ENCODE measurements around the gene CTSD. TPM values are rescaled to one million over a fixed set of nuclear protein-coding genes. Genes with fewer than 3 reads are reported as not detected.

CTSD gene
- total RNA-seq, 4 donors from 2014 or later: 385 to 583 (median 429) TPM

DNA sequence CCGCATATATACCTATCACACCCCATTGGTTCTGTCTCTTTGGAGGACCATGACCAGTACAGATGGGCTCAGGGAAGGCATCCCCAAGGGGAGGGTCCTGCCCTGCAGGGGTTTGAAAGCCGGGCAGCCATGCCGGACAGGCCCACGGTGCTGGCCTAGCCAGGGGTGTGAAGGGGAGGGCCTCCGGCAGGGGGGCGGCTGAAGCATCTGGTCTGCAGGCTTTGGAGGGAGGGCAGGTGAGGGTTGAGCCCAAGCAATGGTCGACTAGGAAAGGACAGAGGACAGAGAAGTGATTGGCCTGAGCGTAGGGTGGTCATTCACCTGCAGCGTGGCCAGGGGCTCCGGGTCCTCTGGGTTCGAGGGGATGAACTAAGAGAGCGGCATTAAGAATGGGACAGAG, 11.2 kb upstream of the CTSD start:
- no peak overlapping the region for H3K4me3 ChIP-seq
- no peaks in the 10 kb centered on the region for H3K27me3 ChIP-seq
- WGBS, 2 donors: 84 to 89% methylated on average over 12 of the region's 12 CpGs
- H3K27ac ChIP-seq: no peak overlapping the region
- TF ChIP-seq EP300 (IDR thresholded peaks at IDR 0.05) (no peak), POLR2A (IDR thresholded peaks at IDR 0.05) (no peak)
- TF ChIP-seq, protein P1, sequence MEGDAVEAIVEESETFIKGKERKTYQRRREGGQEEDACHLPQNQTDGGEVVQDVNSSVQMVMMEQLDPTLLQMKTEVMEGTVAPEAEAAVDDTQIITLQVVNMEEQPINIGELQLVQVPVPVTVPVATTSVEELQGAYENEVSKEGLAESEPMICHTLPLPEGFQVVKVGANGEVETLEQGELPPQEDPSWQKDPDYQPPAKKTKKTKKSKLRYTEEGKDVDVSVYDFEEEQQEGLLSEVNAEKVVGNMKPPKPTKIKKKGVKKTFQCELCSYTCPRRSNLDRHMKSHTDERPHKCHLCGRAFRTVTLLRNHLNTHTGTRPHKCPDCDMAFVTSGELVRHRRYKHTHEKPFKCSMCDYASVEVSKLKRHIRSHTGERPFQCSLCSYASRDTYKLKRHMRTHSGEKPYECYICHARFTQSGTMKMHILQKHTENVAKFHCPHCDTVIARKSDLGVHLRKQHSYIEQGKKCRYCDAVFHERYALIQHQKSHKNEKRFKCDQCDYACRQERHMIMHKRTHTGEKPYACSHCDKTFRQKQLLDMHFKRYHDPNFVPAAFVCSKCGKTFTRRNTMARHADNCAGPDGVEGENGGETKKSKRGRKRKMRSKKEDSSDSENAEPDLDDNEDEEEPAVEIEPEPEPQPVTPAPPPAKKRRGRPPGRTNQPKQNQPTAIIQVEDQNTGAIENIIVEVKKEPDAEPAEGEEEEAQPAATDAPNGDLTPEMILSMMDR (IDR thresholded peaks at IDR 0.05): no peak
- H3K9me3 ChIP-seq: peaks cover 0 to 13% (median 0%) of the 10 kb centered on the region in 4 donors
- peaks cover 0 to 27% (median 8%) of the 10 kb centered on the region in 4 donors for H3K4me1 ChIP-seq
- DNase-seq (ENCODE audit: low spot score in 2 of 2): no peak
- no peaks in the 10 kb centered on the region for H3K36me3 ChIP-seq

DNA sequence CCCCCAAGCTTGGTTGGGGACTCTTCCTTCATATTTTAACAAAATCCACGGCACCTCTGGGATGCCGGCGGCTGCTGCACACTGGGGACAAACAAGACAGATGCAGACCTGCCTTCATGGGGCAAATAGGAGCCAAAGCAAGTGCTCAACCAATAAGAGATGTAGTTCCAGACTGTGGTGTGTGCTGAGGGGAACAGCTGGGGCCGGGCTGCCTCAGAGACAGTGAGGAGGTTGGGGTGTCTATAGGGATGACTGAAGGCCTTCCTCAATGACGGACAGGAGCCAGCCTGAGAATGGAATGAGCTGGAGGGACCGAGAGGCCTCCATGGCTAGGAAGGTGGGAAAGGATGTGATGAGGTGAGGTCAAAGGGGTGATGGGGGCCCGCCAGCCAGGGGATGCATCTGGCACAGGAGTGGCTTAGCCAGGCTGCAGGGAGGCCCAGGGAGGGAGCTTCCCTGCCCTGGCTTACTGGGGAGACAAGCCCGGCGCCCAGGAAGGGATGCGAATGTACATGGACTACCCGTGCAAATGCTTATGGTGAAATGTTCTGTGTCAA, 10.3 kb upstream of the CTSD start:
- peaks cover 0 to 13% (median 0%) of the 10 kb centered on the region in 4 donors for H3K9me3 ChIP-seq
- H3K4me3 ChIP-seq: no peak overlapping the region
- no peak overlapping the region for H3K27ac ChIP-seq
- TF ChIP-seq, protein P1 (IDR thresholded peaks at IDR 0.05): no peak
- TF ChIP-seq POLR2A (IDR thresholded peaks at IDR 0.05) (no peak), EP300 (IDR thresholded peaks at IDR 0.05) (no peak)
- DNase-seq (ENCODE audit: low spot score in 2 of 2): no peak
- H3K36me3 ChIP-seq: no peaks in the 10 kb centered on the region
- H3K27me3 ChIP-seq: no peaks in the 10 kb centered on the region
- 94 to 95% methylated on average over 11 of the region's 11 CpGs for WGBS, 2 donors
- peaks cover 0 to 27% (median 8%) of the 10 kb centered on the region in 4 donors for H3K4me1 ChIP-seq

DNA sequence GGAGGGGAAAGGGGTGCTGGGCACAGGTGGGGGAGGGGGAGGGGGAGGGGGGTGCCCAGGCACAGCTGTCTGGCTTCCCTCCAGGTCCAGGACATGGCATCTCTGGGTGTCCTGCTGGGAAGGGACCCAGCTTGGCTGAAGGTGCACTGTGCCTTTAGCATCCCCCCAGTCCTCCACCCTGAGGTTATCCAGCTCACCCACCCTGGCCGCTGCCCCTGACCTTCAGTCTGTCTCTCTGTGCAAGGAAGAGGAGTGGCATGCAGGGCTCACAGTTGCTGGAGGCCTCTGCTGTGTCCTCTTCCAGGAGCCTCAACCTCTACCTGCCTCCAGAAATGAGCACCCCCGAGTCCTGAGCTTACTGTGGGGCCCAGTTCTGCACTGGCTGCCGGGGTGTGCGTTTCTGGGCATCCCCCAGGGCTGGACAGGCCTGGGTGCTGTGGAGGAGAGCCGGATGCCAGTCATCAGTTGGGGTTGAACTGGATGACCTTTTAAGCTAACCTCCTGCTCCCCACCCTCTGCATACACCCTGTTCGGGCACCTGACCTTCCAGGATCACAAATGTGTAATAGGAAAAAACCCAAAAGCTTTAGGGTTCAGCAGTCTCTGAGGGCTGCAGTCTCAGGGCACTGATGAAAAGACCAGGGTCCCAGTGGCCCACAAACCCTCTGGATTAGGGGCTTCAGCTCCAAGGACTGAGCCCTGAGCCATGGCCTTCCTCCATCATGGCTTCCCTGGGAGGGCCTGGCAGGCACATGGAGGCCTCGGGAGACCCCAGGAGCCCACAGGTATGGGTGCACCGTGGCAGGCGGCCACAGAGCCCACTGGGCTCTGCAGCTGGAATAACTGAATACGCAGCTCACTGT, 9.6 kb upstream of the CTSD start:
- H3K36me3 ChIP-seq: no peaks in the 10 kb centered on the region
- DNase-seq (ENCODE audit: low spot score in 2 of 2): no peak
- peaks cover 0 to 24% (median 8%) of the 10 kb centered on the region in 4 donors for H3K4me1 ChIP-seq
- WGBS, 2 donors: 70 to 87% methylated on average over 6 to 7 of the region's 10 CpGs
- peaks cover 0 to 13% (median 0%) of the 10 kb centered on the region in 4 donors for H3K9me3 ChIP-seq
- H3K27ac ChIP-seq: peak overlapping the region in 1 of 4 donors; percentile 62
- no peak overlapping the region for H3K4me3 ChIP-seq
- TF ChIP-seq POLR2A (IDR thresholded peaks at IDR 0.05): no peak
- TF ChIP-seq, protein P1 (IDR thresholded peaks at IDR 0.05): no peak
- no peak for TF ChIP-seq EP300 (IDR thresholded peaks at IDR 0.05)
- no peaks in the 10 kb centered on the region for H3K27me3 ChIP-seq

DNA sequence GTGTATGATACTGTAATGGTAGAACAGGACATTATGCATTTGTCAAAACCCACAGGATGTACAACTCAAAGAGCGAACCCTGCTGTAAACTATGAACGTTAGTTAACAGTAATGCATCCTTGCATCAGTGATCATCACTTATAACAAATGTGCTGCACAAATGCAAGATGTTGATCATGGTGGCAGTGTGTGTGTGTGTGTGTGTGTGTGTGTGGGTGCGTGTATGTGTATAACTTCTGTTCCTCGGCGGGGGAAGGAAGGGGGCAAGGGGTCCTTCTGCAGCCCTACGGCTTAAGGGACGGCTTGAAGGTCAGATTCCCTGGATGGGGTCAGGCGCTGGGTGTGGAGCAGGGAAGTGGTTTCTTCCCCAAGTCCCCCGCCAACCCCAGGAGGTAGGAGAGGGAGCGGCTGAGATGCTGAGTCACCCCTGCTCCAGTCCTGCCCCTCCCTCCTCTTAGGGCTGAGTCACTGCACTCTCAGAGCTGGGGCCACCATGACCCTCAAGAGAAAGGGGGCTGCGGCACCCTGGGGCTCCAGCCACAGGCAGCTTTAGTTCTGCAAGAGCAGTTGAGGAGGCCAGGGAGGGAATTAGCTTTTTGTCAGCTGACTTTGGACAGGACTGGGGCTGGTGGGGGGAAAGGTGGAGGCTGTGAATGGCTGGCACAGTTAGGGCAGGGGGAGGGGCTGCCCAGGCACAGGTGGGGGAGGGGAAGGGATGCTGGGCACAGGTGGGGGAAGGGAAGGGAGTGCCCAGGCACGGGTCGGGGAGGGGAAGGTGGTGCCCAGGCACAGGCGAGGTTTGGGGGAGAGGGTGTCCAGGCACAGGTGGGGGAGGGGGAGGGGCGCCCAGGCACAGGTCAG, 8.8 kb upstream of the CTSD start:
- Histone ChIP-seq H3K9me3 (peaks cover 0 to 13% (median 0%) of the 10 kb centered on the region in 4 donors), H3K27me3 (no peaks in the 10 kb centered on the region), H3K27ac (peak overlapping the region in 2 of 4 donors; percentile 62 to 72), H3K4me1 (peaks cover 0 to 21% (median 8%) of the 10 kb centered on the region in 4 donors), H3K36me3 (no peaks in the 10 kb centered on the region), H3K4me3 (no peak overlapping the region)
- peak in 1 of 2 donors; percentile 38 for DNase-seq (ENCODE audit: low spot score in 2 of 2)
- WGBS, 2 donors: 20 to 25% methylated on average over 15 of the region's 15 CpGs
- TF ChIP-seq EP300 (IDR thresholded peaks at IDR 0.05): no peak
- TF ChIP-seq POLR2A (IDR thresholded peaks at IDR 0.05): no peak
- TF ChIP-seq, protein P1 (IDR thresholded peaks at IDR 0.05): no peak

Data from tibial nerve (tissue), 4 donors.